RWPE2 (cell line): ENCODE data around the gene RPA3.
A peak's percentile ranks its signal among the peaks of the same experiment; 100 is the strongest.

ENCODE experiments used
- ATAC-seq: fragments of 200-7000 bp; cut with Tn5 transposase; 3 replicates; pipeline ENCODE4 v1.9.1; 2021; ENCODE audit warnings: low read depth
- DNase-seq: peaks from one replicate; pipeline ENCODE4 v3.0.0-alpha.2; 2020; ENCODE audit warnings: low spot score
- H3K27ac ChIP-seq: fragments of 450-650 bp; 2 replicates; pipeline ENCODE4 v1.5.1; 2017; ENCODE audit warnings: mild to moderate bottlenecking; ENCODE audit not compliant: poor library complexity, severe bottlenecking
- H3K27me3 ChIP-seq: fragments of 250-450 bp; sonication (Bioruptor Pico); 2 replicates; pipeline ENCODE4 v1.5.1; 2021; ENCODE audit warnings: mild to moderate bottlenecking, moderate library complexity; ENCODE audit not compliant: insufficient read depth, poor library complexity, severe bottlenecking
- H3K36me3 ChIP-seq: fragments of 250-450 bp; sonication (Bioruptor Pico); 2 replicates; pipeline ENCODE4 v1.5.1; 2020; ENCODE audit warnings: low read depth, mild to moderate bottlenecking, moderate library complexity
- H3K4me1 ChIP-seq: fragments of 250-450 bp; sonication (Bioruptor Pico); 2 replicates; pipeline ENCODE4 v1.5.1; 2021; ENCODE audit warnings: mild to moderate bottlenecking, moderate library complexity; ENCODE audit not compliant: insufficient read depth, poor library complexity, severe bottlenecking
- H3K4me3 ChIP-seq: fragments of 250-450 bp; sonication (Bioruptor Pico); 2 replicates; pipeline ENCODE4 v1.5.1; 2021; ENCODE audit warnings: mild to moderate bottlenecking, moderate library complexity; ENCODE audit not compliant: severe bottlenecking
- H3K9me3 ChIP-seq: fragments of 250-450 bp; sonication (Bioruptor Pico); 2 replicates; pipeline ENCODE4 v1.5.1; 2021; ENCODE audit warnings: mild to moderate bottlenecking, moderate library complexity; ENCODE audit not compliant: severe bottlenecking
- TF ChIP-seq, protein P1 (sequence below): fragments of 450-650 bp; IDR thresholded peaks from one replicate; pipeline ENCODE4 v1.5.1; 2017; ENCODE audit warnings: mild to moderate bottlenecking, moderate library complexity; ENCODE audit not compliant: poor library complexity, severe bottlenecking

The RPA3 gene

DNA sequence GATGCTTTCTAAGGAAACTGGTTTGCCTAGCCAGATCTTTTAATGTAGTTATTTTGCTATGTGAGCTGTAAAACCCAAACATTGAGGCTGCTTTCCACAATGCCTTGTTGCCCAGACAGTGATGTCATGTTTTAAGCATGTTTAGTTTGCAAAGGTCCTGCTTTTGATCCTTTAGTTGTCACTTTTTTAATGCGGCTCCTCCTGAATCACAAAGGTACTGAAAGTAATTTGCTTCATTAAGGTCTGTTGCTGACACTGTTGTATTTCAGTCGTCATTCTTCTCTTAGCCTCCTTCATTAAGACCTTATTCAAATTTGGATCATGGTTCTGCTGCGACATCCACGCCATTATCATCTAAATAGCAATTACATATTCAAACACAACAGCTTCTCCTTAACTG lies 10.6 kb downstream of the RPA3 start:
- Histone ChIP-seq H3K4me1 (peaks cover 16% of the 10 kb centered on the region), H3K9me3 (no peaks in the 10 kb centered on the region), H3K36me3 (no peaks in the 10 kb centered on the region), H3K4me3 (no peak overlapping the region), H3K27ac (no peak overlapping the region), H3K27me3 (no peaks in the 10 kb centered on the region)
- TF ChIP-seq, protein P1, sequence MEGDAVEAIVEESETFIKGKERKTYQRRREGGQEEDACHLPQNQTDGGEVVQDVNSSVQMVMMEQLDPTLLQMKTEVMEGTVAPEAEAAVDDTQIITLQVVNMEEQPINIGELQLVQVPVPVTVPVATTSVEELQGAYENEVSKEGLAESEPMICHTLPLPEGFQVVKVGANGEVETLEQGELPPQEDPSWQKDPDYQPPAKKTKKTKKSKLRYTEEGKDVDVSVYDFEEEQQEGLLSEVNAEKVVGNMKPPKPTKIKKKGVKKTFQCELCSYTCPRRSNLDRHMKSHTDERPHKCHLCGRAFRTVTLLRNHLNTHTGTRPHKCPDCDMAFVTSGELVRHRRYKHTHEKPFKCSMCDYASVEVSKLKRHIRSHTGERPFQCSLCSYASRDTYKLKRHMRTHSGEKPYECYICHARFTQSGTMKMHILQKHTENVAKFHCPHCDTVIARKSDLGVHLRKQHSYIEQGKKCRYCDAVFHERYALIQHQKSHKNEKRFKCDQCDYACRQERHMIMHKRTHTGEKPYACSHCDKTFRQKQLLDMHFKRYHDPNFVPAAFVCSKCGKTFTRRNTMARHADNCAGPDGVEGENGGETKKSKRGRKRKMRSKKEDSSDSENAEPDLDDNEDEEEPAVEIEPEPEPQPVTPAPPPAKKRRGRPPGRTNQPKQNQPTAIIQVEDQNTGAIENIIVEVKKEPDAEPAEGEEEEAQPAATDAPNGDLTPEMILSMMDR = no peak
- no peak for ATAC-seq
- no peak for DNase-seq

DNA sequence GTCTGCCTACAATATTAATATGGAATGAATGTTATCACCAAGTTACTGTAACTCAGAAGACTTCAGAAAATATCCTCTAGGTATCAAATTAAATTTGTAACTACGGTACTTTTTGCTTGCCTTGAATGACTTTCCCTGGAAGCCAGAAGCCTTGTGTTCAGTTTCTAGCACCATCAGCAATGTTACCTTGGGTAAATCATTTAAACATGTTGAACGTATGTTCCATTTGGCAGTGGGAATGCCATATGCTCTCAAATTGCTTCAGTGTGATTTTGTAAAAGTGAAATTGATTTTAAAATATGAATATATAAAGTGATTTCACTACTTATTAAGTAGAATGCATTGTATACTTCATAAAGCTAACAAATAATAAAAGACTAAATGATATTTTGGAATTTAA lies 11.2 kb downstream of the RPA3 start:
- ATAC-seq (no peak), DNase-seq (no peak)
- H3K9me3 ChIP-seq = no peaks in the 10 kb centered on the region
- H3K36me3 ChIP-seq = no peaks in the 10 kb centered on the region
- H3K27ac ChIP-seq = no peak overlapping the region
- TF ChIP-seq, protein P1 = no peak
- no peak overlapping the region for H3K4me3 ChIP-seq
- H3K27me3 ChIP-seq = no peaks in the 10 kb centered on the region
- peaks cover 16% of the 10 kb centered on the region for H3K4me1 ChIP-seq

DNA sequence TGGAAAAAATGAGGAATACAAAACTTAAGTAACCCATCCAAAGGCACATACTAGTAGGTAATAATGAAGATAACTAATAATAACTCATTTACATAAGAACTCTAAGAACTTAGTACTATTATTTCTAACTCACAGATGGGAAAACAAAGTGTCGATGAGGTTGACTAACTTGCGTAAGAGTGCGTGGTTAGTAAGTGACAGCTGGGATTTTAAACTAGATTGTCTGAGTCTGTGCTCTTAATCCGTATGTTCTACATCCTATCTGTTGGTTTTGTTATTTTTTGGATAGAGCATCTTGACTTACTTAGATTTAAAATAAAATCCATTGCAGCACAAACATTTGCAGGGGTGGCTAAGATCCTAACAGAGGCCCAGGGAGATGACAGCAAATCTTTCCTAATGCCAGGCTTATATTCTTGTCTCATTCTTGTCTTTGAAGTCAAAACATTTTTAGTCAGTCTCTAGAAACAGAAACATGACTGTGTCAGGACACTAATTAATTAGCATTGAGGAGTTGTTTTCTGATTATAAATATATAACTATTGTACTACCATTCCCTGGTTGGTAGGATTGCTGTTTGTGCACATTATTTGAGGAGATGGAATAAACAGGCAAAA lies 11.7 kb downstream of the RPA3 start:
- Histone ChIP-seq H3K9me3 (no peaks in the 10 kb centered on the region), H3K4me1 (peaks cover 16% of the 10 kb centered on the region), H3K36me3 (no peaks in the 10 kb centered on the region), H3K27me3 (no peaks in the 10 kb centered on the region), H3K27ac (no peak overlapping the region), H3K4me3 (no peak overlapping the region)
- ATAC-seq (no peak), DNase-seq (no peak)
- TF ChIP-seq, protein P1 = no peak

DNA sequence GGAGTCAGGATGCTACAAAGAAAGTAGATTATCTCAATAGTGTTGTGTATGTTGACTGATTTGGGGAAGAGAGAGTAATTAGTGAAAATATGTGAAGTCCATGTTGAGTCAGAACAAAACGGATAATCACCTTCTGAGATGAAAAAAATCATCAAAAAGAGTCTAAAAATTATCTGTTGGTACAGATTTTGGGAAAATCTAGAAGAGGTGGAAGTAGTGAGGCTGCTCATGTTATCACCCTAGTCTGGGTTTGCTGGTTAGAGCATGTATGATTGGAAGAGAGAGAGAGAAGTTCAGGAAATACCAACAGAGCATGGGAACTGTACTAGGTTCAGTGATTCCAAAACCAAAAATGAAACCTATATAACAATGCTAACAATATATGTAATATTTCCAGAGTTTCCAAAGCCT lies 12.3 kb downstream of the RPA3 start:
- Histone ChIP-seq H3K4me1 (peaks cover 16% of the 10 kb centered on the region), H3K27ac (no peak overlapping the region), H3K27me3 (no peaks in the 10 kb centered on the region), H3K9me3 (no peaks in the 10 kb centered on the region), H3K4me3 (no peak overlapping the region), H3K36me3 (no peaks in the 10 kb centered on the region)
- TF ChIP-seq, protein P1 = no peak
- no peak for DNase-seq
- ATAC-seq = no peak

DNA sequence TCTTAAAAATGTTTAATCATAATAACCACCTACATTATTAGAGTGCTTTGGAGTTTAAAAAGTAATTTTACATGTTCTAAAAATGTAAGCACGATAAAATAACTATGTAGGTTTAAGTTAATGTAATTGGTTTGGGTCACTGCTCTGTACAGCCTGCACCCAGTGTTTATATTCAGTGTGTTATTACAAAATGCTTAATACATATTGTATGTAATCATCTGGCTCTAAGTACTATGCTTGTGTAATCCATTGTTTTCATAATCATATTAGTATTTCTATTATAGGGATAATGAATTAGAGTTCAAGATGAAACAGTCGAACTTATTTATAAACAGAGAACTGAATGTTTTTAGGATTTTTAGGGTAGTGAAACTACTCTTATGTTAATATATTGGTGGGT lies 13.1 kb downstream of the RPA3 start:
- H3K4me3 ChIP-seq = no peak overlapping the region
- H3K36me3 ChIP-seq = no peaks in the 10 kb centered on the region
- DNase-seq = no peak
- no peaks in the 10 kb centered on the region for H3K9me3 ChIP-seq
- peak; percentile 38; the same call in 1 of the 3 replicates for ATAC-seq
- H3K27me3 ChIP-seq = no peaks in the 10 kb centered on the region
- TF ChIP-seq, protein P1 = no peak
- peak overlapping the region; percentile 11 for H3K27ac ChIP-seq
- peaks cover 16% of the 10 kb centered on the region for H3K4me1 ChIP-seq
